A549 treated with AZD9567 at 1 μM for 4 hours (cell line): ENCODE data around the gene ZNF880. TPM values are rescaled to one million over a fixed set of nuclear protein-coding genes. Genes with fewer than 3 reads are reported as not detected.

Experiments used
- total RNA-seq: library from RNA; stranded (reverse); fragments of 200-300 nt; extraction: Qiagen RNA extraction; gene quantifications from 5 replicates; pipeline ENCODE4 v1.2.3, GENCODE V29; 2022; ENCODE audit not compliant: insufficient read depth

ZNF880 gene
- total RNA-seq = 0.53 to 1.2 TPM (median 0.97 TPM) in 4 of 5 replicates, not detected in the other

DNA sequence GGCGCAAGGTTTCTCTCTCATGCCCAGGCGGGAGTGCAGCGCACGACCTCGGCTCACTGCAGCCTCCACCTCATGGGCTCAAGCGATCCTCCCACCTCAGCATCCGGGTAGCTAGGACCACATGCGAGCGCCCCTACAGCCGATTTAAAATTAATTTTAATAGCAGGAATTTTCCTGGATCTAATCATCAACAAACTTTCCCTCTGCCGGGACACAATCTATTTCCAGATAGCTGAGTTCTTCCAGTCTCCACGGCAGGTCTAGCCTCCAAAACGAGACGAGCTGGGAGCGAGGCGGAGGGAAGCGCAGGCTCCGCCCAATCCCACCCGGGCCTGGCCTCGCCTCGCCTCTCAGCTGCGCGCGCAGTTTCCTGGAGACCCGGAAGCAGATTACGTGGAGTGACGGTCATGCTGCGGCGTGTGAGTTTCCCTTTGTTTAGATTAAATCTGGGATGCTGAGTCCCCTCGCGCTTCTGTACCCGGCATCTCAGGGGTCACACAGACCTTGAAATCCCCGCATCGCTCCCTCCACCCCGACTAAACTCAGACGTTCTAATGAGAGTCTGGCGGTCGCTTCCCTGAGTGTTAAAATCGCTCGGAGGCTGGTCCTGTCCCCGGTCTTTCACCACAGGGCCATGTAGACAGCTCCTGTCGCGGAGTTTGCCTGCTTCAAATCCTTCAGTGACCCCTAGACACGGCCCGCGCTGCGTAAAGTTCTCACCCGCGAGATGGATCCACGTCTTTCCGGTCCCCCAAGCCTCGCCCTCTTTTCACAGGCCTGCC lies at the start of gene ZNF880:
TSS of gene ZNF880 (plus strand) at position 365 of the 782 bp plus-strand sequence. CDS start at position 408, 43 bp downstream.

DNA sequence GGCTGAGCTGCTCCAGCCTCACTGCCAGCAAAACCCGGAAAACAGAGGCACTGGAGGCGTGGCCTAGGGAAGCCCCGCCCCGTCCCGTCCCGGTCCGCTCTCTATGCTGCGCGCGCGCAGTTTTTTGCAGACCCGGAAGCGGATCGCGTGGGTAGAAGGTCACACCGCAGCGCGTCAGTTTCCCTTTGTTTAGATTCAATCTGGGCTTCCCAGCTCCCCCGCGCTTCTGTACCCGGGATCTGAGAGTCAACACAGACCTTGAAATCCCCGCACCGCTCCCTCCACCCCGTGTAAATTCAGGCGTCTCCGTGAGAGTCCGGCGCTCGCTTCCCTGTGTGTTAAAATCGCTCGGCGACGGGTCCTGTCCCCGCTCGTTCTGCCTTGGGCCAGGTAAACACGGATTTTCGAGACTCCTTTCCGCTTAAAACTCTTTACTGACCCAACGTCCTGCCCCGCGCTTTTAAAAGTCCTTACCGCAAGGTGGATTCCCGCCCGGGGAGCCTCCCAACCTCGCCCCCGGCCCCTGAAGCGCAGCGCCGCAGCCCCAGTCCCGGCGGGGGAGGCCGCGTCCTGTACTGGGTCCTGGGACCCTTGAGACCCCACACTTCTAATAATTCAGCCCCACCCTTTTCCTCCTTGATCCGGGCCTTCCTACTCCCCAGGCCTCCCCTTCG lies 33.5 kb upstream of the ZNF880 start, which contains the start of gene ZNF610:
TSS of gene ZNF610 (plus strand) at position 127 of the 674 bp plus-strand sequence. CDS start 12,930 bp downstream, outside the sequence.

DNA sequence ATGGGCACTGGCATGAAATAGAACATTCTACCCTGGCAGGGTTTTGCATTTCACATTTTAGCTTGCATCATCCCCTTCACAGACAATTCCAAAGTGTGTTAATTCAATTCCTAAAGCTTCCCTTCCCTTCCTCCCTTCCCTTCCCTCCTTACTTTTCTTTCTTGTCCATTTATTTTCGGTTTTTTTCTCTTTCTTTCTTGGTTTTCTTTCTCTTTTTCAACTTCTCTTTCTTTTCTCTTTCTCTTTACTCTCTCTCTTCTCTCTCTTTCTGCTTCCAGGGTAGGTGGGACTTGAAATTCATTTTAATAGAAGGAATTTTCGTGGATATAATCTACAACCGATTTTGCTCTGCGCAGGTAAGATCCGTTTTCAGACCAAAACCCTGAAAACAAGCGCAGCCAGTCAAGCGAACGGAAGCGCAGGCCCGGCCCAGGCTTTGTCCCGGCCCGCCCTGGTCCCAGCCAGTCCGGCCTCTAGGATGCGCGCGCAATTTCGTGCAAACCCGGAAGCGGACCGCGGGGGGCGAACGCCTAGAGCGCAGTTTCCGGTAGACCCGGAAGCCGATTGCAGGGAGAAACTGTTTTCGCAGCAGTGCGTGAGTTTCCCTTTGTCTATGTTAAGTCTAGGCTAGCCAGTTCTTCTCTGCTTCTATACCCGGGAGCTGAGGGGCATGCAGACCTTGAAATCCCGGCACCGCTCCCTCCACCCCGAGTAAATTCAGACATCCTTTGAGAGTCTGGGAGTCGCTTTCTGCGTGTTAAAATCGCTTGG lies 27.8 kb downstream of the ZNF880 start, which contains the start of gene ZNF528:
TSS of gene ZNF528 (plus strand) at position 540 of the 771 bp plus-strand sequence. CDS start 4,165 bp downstream, outside the sequence.

DNA sequence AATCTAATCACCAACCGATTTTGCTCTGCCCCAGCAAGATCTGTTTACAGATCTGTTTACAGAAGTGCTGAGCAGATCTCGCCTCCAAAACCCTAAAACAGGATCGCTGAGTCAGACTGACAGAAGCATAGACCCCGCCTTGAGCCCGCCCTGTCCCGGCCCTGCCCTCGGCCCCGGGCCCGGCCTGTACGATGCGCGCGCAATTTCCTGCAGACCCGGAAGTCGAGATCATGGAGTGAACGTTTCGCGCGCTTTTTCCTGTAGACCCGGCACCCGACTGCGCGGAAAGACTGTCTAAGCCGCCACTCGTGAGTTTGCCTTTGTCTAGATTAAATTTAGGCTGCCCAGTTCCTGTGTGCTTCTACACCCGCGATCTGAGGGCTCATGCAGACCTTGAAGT lies 59.2 kb downstream of the ZNF880 start, which contains the start of gene ZNF534:
TSS of gene ZNF534 (plus strand) at position 212 of the 400 bp plus-strand sequence. CDS start 2,327 bp downstream, outside the sequence.

Other genes with a start within 250 kb of the ZNF880 start
- gene ZNF616, start 230.0 kb upstream of the ZNF880 start, total RNA-seq = 0.52 to 4.3 TPM (median 0.91 TPM) in 5 replicates
- 0.53 to 1.1 TPM (median 0.69 TPM) in 5 replicates for gene ZNF836, start 198.3 kb upstream of the ZNF880 start, total RNA-seq
- gene PPP2R1A, start 179.9 kb upstream of the ZNF880 start, total RNA-seq = 268 to 309 TPM (median 304 TPM) in 5 replicates
- 6.9 to 9.6 TPM (median 8.5 TPM) in 5 replicates for gene ZNF766, start 100.3 kb upstream of the ZNF880 start, total RNA-seq
- gene ZNF480, start 72.8 kb upstream of the ZNF880 start, total RNA-seq = 9.9 to 18.1 TPM (median 17.2 TPM) in 5 replicates
- gene ZNF610, start 33.7 kb upstream of the ZNF880 start, total RNA-seq = 0.12 TPM in 1 of 5 replicates, not detected in the others
- gene ZNF528, start 27.9 kb downstream of the ZNF880 start, total RNA-seq = 0.10 to 0.30 TPM (median 0.26 TPM) in 3 of 5 replicates, not detected in the others
- gene ZNF534, start 59.2 kb downstream of the ZNF880 start, total RNA-seq = not detected in 5 replicates
- not detected in 5 replicates for gene ZNF578, start 83.6 kb downstream of the ZNF880 start, total RNA-seq
- 0.01 to 0.17 TPM (median 0.07 TPM) in 4 of 5 replicates, not detected in the other for gene ZNF808, start 157.7 kb downstream of the ZNF880 start, total RNA-seq
- 0.13 to 0.28 TPM (median 0.23 TPM) in 4 of 5 replicates, not detected in the other for gene ZNF701, start 200.4 kb downstream of the ZNF880 start, total RNA-seq